K562 (cell line): Measurements from ENCODE around the gene HOXC5. TPM values are rescaled to one million over a fixed set of nuclear protein-coding genes. Genes with fewer than 3 reads are reported as not detected.

Experiments
- CREB1 ChIP-seq, 2 experiments: sonication (generic) in 1 of 2; formaldehyde crosslinking in 1 of 2; IDR thresholded peaks; 2 replicates each; pipeline versions ENCODE4 v1.6.1 to v1.8.0; 2012 to 2022; ENCODE audit warnings: inconsistent platforms in 1 of 2, mild to moderate bottlenecking in 1 of 2, missing genetic modification reagents in 1 of 2, moderate library complexity in 1 of 2
- ETV1 ChIP-seq: fragments of 450-650 bp; conservative IDR thresholded peaks from 2 replicates; pipeline ENCODE4 v1.6.1; 2016; ENCODE audit warnings: missing genetic modification characterization, control low read depth, low read depth, missing compliant biosample characterization
- NFRKB ChIP-seq: fragments of 450-650 bp; IDR thresholded peaks from 2 replicates; pipeline ENCODE4 v1.6.1; 2016; ENCODE audit warnings: low read depth
- RB1 ChIP-seq: fragments of 450-650 bp; IDR thresholded peaks from 2 replicates; pipeline ENCODE4 v1.6.1; 2017; ENCODE audit warnings: low read depth, mild to moderate bottlenecking
- RFX5 ChIP-seq: IDR thresholded peaks from 2 replicates; pipeline ENCODE4 v1.6.1; 2011; ENCODE audit warnings: low read depth, mild to moderate bottlenecking, improper control_type of control experiment, low read length
- ZBTB7A ChIP-seq: IDR thresholded peaks from 2 replicates; pipeline ENCODE4 v1.6.1; 2011; ENCODE audit warnings: low read depth, mild to moderate bottlenecking, low read length, moderate library complexity, borderline replicate concordance; ENCODE audit not compliant: control insufficient read depth
- ZNF23 ChIP-seq: fragments of 250-450 bp; sonication (Bioruptor Pico); IDR thresholded peaks from 2 replicates; pipeline ENCODE4 v1.4.0; 2020; ENCODE audit warnings: mild to moderate bottlenecking
- ZNF445 ChIP-seq: fragments of 250-450 bp; sonication (Bioruptor Pico); IDR thresholded peaks from 2 replicates; pipeline ENCODE4 v1.4.0; 2020; ENCODE audit warnings: low read depth, mild to moderate bottlenecking, moderate library complexity
- polyA plus RNA-seq, 8 experiments: library from polyadenylated mRNA; depleted of rRNA in 4 of 8; stranded (reverse) in 5 of 8; unstranded in 3 of 8; fragments of >200 nt; fragmentation: Nextera tagmentation in 2 of 8; fragmentation: Illumina TruSeq in 1 of 8; extraction: Ambion mirVana in 2 of 8; extraction: Trizol in 1 of 8; gene quantifications; 2 replicates each; pipeline versions ENCODE4 v1.2.1 to v1.2.3, GENCODE V29; 2011 to 2014; ENCODE audit warnings: inconsistent platforms in 1 of 8, missing spikeins in 1 of 8
- total RNA-seq, 7 experiments: library from RNA; depleted of rRNA in 6 of 7; stranded (reverse); fragments of >200 nt in 6 of 7; fragmentation: Illumina TruSeq in 2 of 7; extraction: Trizol in 2 of 7; gene quantifications; 2 replicates each; pipeline versions ENCODE4 v1.2.1 to v1.2.3, GENCODE V29; 2011 to 2021; ENCODE audit warnings: low replicate concordance in 1 of 7
- TF ChIP-seq, protein P1 (sequence below): sonication (generic); formaldehyde crosslinking; IDR thresholded peaks from 2 replicates; pipeline ENCODE4 v1.5.0; 2020; ENCODE audit warnings: missing genetic modification reagents
- TF ChIP-seq, protein P2 (sequence below), 3 experiments: IDR thresholded peaks in 2 of 3; conservative IDR thresholded peaks in 1 of 3; 2 replicates each; pipeline ENCODE4 v1.5.1; 2011 to 2012; ENCODE audit warnings: low read length in 3 of 3, mild to moderate bottlenecking in 3 of 3, control low read depth in 2 of 3, improper control_type of control experiment in 1 of 3, inconsistent platforms in 1 of 3, low read depth in 1 of 3, mixed read lengths in 1 of 3, moderate library complexity in 1 of 3; ENCODE audit not compliant: insufficient read depth in 2 of 3

The HOXC5 gene
- total and polyA plus RNA-seq, 9 of the 15 experiments (the other 6 are each of a cell fraction or from before 2014, with no cell fraction given), result 0.10 to 0.44 (median 0.18) TPM; not detected in 4

DNA sequence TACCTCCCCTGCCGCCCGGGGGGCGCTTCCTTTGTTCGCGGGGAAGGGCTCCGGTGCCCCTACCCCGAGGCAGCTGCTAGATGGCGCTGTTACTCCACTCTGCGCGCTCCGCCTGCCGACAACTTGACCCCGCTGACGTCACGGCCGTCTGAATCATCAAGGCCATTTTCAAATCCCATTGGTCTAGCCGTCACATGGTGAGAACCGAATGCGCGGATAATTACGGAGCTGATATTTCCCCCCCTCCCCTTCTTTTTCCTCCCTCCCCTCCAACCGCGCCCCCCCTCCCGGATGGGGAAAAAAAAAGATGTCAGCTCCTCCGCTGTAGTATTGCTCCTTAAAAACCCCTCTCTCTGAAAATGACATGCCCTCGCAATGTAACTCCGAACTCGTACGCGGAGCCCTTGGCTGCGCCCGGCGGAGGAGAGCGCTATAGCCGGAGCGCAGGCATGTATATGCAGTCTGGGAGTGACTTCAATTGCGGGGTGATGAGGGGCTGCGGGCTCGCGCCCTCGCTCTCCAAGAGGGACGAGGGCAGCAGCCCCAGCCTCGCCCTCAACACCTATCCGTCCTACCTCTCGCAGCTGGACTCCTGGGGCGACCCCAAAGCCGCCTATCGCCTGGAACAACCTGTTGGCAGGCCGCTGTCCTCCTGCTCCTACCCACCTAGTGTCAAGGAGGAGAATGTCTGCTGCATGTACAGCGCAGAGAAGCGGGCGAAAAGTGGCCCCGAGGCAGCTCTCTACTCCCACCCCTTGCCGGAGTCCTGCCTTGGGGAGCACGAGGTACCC is 47.8 kb upstream of the HOXC5 start, which contains the start of gene HOXC10 (continued):
- TF ChIP-seq, protein P1, sequence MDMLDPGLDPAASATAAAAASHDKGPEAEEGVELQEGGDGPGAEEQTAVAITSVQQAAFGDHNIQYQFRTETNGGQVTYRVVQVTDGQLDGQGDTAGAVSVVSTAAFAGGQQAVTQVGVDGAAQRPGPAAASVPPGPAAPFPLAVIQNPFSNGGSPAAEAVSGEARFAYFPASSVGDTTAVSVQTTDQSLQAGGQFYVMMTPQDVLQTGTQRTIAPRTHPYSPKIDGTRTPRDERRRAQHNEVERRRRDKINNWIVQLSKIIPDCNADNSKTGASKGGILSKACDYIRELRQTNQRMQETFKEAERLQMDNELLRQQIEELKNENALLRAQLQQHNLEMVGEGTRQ, result peak; percentile 87
- TF ChIP-seq RB1 (peak; percentile 84), ZBTB7A (peak; percentile 91), RFX5 (0 out of 2 replicates have a peak, but pooled peaks have one; percentile 26), CREB1 (IDR thresholded peaks at IDR 0.05) (peak; percentile 87), CREB1 (CRISPR knock-in tag; IDR thresholded peaks at IDR 0.05) (peak; percentile 92), ZNF445 (CRISPR knock-in tag) (no peak), ETV1 (tag) (0 out of 2 replicates have a peak, but pooled peaks have one; percentile 23), NFRKB (no peak), ZNF23 (no peak)
- TF ChIP-seq, protein P2, sequence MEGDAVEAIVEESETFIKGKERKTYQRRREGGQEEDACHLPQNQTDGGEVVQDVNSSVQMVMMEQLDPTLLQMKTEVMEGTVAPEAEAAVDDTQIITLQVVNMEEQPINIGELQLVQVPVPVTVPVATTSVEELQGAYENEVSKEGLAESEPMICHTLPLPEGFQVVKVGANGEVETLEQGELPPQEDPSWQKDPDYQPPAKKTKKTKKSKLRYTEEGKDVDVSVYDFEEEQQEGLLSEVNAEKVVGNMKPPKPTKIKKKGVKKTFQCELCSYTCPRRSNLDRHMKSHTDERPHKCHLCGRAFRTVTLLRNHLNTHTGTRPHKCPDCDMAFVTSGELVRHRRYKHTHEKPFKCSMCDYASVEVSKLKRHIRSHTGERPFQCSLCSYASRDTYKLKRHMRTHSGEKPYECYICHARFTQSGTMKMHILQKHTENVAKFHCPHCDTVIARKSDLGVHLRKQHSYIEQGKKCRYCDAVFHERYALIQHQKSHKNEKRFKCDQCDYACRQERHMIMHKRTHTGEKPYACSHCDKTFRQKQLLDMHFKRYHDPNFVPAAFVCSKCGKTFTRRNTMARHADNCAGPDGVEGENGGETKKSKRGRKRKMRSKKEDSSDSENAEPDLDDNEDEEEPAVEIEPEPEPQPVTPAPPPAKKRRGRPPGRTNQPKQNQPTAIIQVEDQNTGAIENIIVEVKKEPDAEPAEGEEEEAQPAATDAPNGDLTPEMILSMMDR (IDR thresholded peaks at IDR 0.05 in 2 of 3, conservative IDR thresholded peaks at IDR 0.05 in 1 of 3; ENCODE audit: insufficient read depth in 2 of 3, low read depth in 1 of 3, low read length in 3 of 3), result peak; percentile 82 to 95 (median 95)
- TF ChIP-seq, all 486 proteins: peak for 53
